HL-60 (cell line): ENCODE measurements around the gene SLC6A13.
"Not testable (repeated sequence)": the region's sequence is repeated elsewhere in the genome, so short reads cannot be mapped to it uniquely, and the experiment has no call there.

Experiments
- DNase-seq, 2 experiments: peaks; one replicate each; pipeline ENCODE4 v3.0.0-alpha.2; 2010 to 2020; ENCODE audit warnings: low read depth in 1 of 2, low spot score in 1 of 2
- H3K27ac ChIP-seq: fragments of 250-450 bp; sonication (Bioruptor Pico); replicated peaks from 2 replicates; pipeline ENCODE4 v1.5.1; 2020; ENCODE audit warnings: mild to moderate bottlenecking, moderate library complexity
- H3K27me3 ChIP-seq: fragments of 250-450 bp; sonication (Bioruptor Pico); 2 replicates; pipeline ENCODE4 v1.5.1; 2021; ENCODE audit warnings: mild to moderate bottlenecking, moderate library complexity; ENCODE audit not compliant: insufficient read depth, poor library complexity, severe bottlenecking
- H3K4me3 ChIP-seq: replicated peaks from 2 replicates; pipeline ENCODE4 v1.5.1; 2011; ENCODE audit warnings: mild to moderate bottlenecking, control low read depth, low read length; ENCODE audit not compliant: insufficient read depth
- CTCF ChIP-seq: IDR thresholded peaks from one replicate; pipeline ENCODE4 v1.5.1; 2011; ENCODE audit warnings: low read length, control low read depth, inconsistent platforms; ENCODE audit not compliant: insufficient read depth
- GABPA ChIP-seq: IDR thresholded peaks from 2 replicates; pipeline ENCODE4 v1.6.1; 2012; ENCODE audit warnings: low read depth
- POLR2AphosphoS5 ChIP-seq: IDR thresholded peaks from 2 replicates; pipeline ENCODE4 v1.6.1; 2012; ENCODE audit warnings: low read depth
- REST ChIP-seq: IDR thresholded peaks from 2 replicates; pipeline ENCODE4 v1.6.1; 2012; ENCODE audit warnings: low read depth; ENCODE audit not compliant: insufficient replicate concordance
- SPI1 ChIP-seq: IDR thresholded peaks from 2 replicates; pipeline ENCODE4 v1.6.1; 2012; ENCODE audit warnings: low read depth, mild to moderate bottlenecking, borderline replicate concordance

SLC6A13 gene

GRCh38 chr12:219891-220352, 42.7 kb downstream of the SLC6A13 start:
- peak; percentile 74 to 85 for DNase-seq
- TF ChIP-seq POLR2AphosphoS5 (no peak), CTCF (peak; percentile 99), REST (no peak), SPI1 (peak; percentile 80), GABPA (no peak)
- Histone ChIP-seq H3K27me3 (no peaks in the 10 kb centered on the region), H3K27ac (no peak overlapping the region), H3K4me3 (no peak overlapping the region)

- TF ChIP-seq POLR2AphosphoS5 (no peak), REST (no peak), CTCF (no peak), SPI1 (no peak), GABPA (no peak)
- Histone ChIP-seq H3K4me3 (no peak overlapping the region), H3K27me3 (no peaks in the 10 kb centered on the region), H3K27ac (no peak overlapping the region)
- DNase-seq, result no peak
These were observed 43.7 kb downstream of the SLC6A13 start for GRCh38 chr12:218728-219590.

DNA sequence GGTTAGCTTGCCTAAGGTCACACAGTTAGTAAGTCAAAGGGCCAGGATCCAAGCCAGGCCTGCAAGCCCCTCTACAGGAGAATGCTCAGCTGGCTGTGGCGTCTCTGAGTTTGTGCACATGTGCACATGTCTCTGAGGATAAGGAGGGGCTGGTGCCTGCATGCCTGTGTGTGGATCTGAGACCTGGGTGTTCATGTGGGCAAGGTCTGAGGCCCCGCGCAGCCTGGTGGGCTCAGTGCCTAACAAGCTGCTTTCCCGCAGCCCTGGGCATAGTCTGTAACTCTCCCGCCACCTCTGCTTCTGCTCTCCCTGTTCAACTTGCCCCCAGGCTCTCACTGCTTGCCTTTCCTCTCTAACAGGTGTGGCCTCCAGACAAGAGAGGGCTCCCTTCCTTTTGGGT, 44.4 kb downstream of the SLC6A13 start:
- TF ChIP-seq POLR2AphosphoS5 (no peak), CTCF (no peak), SPI1 (no peak), GABPA (no peak), REST (no peak)
- H3K27me3 ChIP-seq, result peaks cover 2% of the 10 kb centered on the region
- no peak overlapping the region for H3K27ac ChIP-seq
- H3K4me3 ChIP-seq, result no peak overlapping the region
- no peak for DNase-seq

- not testable (repeated sequence) for H3K4me3 ChIP-seq, H3K27me3 ChIP-seq, H3K27ac ChIP-seq, DNase-seq
These were observed 45.6 kb downstream of the SLC6A13 start for GRCh38 chr12:217029-217428.
